Activated CD8-positive, alpha-beta memory T cell treated with anti-CD3 and anti-CD28 coated beads, Interleukin-2, amount 50 U/mL, for 1 hour (primary cell): ENCODE data around the gene SCN3A.

Source experiments
- DNase-seq: peaks from one replicate; pipeline ENCODE4 v3.0.0-alpha.2; 2020; ENCODE audit errors: extremely low read depth

SCN3A gene

DNA sequence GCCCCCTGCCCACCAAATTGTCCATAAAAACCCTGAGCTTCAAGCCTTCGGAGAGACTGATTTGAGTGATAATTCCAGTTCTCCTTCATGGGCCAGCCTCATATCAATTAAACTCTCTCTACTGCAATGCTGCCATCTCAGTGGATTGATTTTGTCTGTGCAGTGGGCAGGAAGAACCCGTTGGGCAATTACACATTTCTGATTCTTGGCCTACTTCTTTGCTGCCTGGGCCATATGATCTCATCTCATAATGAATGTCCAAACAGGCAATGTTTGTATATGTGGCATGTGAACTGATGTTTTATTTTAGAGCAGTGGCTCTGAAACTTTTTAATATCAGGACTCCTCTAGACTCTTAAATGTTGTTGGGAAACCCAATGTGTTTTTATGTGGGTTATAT lies 147.3 kb downstream of the SCN3A start:
- no peak for DNase-seq

DNA sequence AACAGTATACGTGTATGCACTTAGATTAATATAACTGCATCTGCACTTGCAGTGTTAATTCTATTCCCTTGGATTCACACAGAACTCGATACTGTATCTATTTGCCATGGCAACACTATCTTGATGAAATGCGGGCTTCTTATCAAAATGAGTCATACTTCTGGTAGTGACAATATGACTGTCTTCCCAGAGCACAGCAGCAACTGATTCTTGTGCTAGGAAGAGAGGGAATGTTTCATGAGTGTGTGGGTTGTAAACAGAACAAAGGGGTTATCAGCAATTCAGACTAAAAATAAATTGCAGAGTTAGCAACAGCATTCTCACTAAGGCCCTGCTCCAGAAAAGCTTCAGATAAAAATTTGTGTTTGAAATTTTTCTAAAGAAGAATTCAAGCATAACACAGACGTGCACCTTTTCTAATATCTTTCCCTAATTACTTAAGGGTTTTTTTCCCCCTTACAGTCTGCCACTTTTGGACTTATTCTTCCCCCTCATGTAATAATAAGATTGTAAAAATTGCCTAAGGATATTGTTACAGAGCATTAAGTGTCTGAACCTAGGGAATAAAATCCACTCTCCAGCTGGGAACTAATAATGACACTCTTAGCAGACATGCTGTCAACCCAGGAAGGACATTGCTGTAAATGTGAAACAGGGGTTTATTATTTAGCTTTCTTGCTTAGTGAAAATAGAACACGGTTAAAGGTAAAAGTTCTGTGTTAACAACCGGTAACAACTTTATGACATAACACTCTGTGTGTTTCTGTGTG lies 148.6 kb downstream of the SCN3A start:
- DNase-seq: no peak

DNA sequence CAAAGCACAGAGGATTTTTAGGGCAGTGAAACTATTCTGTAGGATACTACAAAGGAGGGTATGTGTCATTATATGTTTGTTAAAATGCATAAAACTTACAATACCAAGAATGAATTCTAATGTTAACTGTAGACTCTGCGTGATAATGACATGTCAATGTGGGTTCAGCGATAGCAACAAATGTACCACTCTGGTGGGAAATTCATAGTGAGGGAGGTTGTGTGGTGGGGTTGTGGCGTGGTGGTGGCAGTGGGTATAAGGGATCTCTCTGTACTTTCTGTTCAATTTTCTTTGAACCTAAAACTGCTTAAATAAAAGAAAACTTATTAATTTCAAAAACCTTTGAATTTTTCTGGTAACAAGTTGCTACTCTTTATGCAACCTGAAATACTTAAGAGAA lies 149.2 kb downstream of the SCN3A start:
- no peak for DNase-seq

DNA sequence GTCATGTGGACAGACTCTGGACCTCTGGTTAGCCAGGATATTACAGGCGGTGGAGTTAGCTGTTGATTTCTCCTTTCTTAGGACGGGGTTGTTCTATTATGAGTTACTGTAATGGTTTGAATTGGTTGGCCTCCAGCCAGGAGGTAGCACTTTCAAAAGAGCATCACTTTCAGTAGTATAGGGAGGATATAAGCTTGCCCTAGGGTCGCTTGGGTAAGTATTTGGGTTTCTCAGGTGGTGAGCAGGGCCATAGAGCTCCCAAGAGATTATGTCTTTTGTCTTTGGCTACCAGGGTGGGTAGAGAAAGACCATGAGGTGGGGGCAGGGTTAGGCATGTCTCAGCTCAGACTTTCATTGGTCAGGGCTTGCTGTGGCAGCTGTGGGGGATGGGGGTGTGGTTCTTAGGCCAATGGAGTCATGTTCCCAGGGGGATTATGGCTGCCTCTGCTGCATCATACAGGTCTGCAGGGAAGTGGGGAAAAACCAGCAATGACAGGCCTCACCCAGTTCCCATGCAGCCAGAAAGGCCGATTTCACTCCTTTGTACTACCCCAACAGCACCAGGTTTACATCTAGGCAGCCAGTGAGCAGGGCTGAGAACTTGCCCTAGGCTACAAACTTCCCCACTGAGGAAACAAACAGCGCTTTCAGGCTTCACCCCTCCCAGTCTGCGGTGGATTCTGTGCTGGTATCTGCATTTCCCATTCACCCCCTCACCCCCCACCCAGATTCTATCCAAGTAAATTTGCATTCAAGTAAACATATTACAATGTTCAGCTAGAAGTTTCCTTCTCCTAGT lies 159.1 kb downstream of the SCN3A start:
- no peak for DNase-seq
